DMS53 (cell line): ENCODE data around the gene GTPBP4.
"Not testable (repeated sequence)": the region's sequence is repeated elsewhere in the genome, so short reads cannot be mapped to it uniquely, and the experiment has no call there.

Source experiments
- DNase-seq: peaks from one replicate; lab custom pipeline; 2025; lab: John Stamatoyannopoulos, UW

GTPBP4 gene

DNA sequence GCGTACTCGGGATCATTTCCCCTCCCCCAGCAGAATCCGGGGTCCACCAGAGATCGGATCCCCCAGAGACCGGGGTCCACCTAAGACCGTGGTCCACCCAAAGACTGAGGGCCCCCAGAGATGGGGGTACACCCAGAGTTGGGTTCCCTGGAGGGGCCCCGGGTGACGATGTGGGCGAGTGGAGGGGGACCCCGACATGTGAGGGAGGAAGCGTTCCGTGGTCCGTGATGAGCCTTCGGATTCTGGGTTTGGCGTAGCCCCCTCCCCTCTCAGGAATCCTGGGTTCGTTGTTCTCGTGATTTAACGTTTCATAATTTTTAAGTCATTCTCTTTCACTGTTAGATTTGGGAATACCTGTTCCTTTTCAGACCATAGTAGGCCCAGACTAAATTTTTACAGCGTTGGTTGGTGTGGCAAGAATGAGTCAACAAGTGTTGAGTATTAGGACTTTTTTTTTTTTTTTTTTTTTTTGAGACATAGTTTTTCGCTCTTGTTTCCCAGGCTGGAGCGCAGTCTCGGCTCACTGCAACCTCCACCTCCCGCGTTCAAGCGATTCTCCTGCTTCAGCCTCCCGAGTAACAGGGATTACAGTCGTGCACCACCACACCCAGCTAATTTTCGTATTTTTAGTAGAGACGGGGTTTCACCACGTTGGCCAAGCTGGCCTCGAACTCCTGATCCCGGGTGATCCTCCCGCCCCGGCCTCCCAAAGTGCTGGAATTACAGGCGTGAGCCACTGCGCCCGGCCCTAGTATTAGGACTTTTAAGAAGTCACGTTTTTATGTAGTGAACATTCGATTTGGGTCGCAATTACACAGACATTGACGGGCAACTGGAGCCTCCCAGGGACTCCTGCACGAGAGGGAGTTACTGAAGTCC lies 672 bp downstream of the GTPBP4 start:
- DNase-seq = peak; percentile 53

- no peak for DNase-seq
Measured at GRCh38 chr10:990808-991207, 2.6 kb downstream of the GTPBP4 start.

DNA sequence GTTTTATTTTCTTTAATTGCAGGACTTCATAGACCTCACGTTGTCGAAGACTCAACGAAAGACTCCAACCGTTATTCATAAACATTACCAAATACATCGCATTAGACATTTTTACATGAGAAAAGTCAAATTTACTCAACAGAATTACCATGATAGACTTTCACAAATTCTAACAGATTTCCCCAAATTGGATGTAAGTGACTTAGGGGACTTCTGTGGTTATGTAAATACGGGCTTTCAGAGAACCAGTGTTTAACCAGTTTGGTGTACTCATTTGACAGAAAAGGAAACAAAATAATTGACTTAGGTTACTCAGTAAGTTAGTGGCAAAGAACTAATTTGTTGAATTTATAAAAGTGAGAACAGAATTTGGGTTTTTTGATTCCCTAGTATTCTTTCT lies 4.2 kb downstream of the GTPBP4 start:
- DNase-seq = no peak

- DNase-seq = no peak
Measured at GRCh38 chr10:992871-993270, 4.6 kb downstream of the GTPBP4 start.

DNA sequence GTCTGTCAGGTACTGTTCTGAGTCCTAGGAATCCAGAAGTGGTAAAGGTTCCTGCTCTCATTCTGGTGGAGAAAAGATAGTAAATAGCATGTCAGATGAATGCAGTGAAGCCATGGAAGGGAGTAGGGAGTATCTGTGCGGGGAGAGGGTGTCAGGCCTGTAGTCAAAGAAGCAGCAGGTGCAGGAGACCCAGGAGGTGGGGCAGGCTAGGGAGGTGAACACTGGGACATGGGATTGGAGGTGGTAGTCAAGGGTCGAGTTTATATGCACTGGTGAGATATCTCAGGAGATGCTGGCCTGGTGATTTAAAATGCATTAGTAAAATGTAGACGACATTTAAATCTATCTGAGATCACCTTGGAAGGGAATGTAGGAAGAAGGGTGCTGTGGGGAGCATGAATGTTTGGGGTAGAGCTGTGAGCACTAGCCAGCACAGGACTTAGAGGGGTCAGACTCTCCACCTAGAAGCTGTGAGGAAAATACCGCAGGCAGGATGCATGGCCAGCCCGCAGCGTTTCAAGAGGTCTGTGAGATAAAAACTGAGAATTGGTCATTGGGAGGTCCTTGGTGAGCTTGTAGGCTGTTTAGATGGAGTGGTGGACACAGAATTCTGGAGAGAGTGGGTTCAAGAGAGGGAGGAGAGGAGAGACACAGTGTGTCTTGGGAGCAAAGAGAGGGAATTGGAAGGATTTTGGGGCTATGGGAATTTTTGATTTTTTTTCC lies 6.8 kb downstream of the GTPBP4 start:
- no peak for DNase-seq

GRCh38 chr10:995559-995926 lies 7.3 kb downstream of the GTPBP4 start:
- no peak for DNase-seq

GRCh38 chr10:996031-996430 lies 7.8 kb downstream of the GTPBP4 start:
- no peak for DNase-seq

DNA sequence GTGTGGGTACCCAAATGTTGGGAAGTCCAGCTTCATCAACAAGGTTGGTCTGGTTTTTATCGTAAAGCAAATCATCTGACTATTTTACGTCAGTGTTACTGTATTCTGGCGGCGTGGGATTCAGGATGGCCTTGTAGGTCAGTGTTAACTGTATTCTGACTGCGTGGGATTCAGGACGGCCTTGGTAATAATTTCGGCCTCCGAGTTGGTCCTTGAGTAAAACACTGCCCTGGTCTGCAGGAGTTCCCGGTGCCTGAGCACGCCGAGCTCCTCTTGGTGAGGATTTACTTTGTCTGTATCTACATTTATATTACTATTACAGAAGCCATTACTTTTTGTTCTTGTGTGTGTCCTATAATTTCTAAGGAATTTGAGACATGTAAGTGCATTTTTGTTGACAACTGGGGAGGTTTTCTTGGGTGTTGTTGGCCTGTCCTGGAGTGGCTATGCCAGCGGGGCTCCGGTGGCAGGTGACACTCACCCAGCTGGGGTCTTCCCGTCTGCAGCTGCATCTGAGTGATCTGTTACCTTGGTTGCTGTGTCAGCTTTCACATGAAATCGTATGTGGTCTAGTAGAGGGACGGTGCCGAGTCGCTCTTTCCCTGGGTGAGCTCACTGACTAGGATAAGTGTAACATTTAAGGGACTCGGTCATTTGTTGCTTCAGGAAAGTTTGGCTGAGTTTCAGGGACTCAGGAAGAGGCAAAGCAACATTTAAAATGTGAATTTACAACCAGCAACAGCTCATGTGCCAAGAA lies 9.2 kb downstream of the GTPBP4 start:
- DNase-seq = no peak

DNA sequence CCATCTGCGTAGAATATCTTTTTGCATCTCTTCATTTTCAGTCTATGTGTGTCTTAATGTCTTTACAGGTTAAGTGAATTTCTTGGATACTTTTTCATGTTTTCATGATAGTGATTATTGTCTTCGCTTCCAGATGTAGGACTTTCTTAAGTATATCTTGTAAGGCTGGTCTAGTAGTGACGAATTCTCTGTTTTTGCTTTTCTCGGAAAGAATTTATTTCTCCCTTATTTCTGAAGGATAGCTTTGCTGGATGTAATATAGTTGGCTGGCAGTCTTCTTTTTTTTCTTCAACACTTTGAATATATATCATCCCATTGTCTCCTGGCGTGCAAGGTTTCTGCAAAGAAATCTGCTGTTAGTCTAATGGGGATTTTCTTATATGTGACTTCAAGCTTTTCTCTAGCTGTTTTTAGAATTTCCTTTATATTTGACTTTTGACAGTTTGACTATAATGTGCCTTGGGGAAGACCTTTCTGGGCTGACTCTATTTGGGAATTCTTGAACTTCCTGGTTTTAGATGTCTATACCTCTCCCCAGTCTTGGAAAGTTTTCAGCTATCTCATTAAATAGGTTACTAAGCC lies 14.3 kb downstream of the GTPBP4 start:
- DNase-seq = no peak

DNA sequence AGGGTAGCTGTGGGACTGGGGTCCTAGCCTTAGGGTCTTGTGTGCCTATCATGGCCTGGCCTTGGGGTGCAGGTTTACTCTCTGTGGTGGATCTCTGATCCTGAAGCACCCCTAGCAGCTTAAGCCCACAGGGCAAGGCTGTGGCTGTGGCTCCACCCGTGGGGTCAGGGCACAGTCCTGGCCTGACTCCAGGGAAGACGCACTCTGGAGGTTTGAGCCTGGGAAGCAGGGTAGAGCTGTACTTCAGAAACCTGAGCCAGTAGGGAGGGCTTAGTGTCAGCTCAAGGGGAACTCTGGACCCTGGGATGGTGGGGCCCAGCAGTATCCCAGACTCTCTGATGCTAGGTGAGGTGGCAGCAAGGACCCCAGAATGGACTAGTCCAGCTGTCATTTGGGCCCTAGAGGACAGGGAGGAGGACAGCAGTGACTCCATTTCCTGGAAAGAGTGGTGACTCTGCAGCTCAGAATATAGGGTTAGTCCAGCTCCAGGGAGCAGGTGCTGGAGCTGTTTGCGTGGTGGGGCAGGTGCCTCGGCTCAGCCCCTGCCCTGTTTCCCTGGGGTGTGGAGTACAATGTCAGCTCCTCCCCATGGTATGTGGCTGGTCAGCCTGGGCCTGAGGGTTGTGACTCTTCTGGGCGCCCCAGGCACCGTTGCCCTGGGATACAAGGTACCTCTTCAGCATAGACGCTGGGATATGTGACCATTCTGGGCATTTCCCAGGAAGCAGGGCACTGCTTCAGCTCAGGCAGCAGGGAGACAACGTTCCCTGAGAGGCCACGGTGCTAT lies 15.8 kb downstream of the GTPBP4 start:
- no peak for DNase-seq

DNA sequence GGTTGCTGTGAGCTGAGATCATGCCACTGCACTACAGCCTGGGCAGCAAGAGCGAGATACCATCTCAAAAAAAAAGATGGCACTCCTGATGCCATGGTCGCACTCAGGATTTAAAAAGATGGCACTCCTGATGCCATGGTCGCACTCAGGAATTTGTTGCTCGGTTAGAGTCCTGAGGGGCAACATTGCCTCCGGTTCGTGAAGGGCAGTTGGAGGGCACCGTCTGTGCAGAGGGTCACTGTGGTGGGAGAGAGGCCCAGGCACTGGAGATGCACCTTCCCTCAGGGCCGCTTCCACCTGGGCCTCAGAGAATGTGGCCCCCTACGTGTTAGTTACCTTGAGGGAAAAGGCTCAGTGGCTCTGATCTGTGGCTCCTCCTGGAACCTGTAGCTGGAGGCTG lies 18.3 kb downstream of the GTPBP4 start:
- no peak for DNase-seq

DNA sequence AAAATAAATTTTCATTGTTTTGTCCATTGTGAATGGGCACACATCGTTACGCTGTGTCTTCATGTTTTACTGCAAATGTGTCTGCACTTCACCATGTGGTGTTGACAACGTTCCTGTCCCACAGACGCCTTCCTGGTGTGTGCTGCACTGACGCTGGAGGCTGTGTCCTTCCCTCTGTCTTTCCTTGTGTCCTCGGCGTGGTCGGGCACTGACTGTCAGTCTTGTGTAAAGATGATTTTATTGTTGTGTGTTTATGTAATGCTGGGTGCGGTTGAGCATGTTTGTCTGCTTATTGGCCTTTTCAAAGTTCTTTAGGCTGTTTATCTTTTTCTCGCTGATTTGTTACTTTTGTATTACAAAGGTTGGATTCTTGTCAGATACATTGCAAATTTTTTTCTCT lies 19.3 kb downstream of the GTPBP4 start:
- no peak for DNase-seq

- DNase-seq = no peak
Measured at GRCh38 chr10:1009071-1009494, 20.8 kb downstream of the GTPBP4 start.

DNA sequence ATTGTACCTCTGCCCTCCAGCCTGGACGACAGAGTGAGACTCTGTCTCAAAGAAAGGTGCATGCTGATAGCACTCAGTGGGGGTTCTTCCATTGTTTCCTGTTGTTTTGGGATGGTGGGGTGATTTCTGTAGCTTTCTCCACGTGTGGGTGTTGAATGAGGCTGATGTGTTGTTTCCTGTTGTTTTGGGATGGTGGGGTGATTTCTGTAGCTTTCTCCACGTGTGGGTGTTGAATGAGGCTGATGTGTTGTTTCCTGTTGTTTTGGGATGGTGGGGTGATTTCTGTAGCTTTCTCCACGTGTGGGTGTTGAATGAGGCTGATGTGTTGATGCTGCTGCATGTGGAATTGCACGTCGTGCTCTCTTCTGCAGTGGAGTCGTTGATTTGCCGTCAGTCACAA lies 21.7 kb downstream of the GTPBP4 start:
- not testable (repeated sequence) for DNase-seq

GRCh38 chr10:1010703-1011102 lies 22.5 kb downstream of the GTPBP4 start:
- no peak for DNase-seq

DNA sequence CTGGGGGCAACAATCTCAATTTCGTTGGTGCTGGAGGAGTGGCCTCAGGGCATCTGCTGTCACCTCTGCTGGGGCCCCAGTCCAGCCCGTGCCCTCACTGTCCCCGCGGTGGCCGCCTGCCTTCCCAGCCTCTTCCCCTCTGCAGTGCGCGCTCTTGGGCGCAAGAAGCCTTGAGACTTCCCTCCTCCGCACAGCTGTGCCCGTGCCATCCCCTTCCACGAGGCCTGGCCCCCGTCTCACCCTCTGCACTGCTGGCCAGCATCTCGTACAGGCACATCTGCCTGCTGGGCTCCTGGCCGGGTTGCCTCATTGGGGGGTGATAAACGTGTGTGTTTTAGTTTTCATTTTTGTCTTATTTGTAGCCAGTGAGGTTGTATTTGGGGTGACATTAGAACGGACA lies 23.5 kb downstream of the GTPBP4 start:
- DNase-seq = no peak

DNA sequence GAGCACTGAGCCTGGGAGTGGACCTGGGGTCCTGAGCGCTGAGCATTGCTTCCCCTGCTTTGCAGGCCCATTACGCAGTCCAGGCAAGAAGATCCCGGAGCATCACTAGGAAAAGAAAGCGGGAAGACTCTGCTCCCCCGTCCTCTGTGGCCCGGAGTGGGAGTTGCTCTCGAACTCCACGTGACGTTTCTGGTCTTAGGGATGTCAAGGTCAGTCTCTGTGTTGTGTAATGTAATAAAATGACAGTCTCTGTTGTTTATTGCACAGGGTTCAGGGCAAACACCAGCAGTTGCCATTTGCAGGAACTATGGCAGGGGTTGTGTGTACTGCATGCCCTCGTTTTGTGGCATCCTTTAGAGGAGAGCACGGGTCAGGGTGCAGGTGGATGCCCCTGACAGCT lies 27.5 kb downstream of the GTPBP4 start:
- DNase-seq = no peak

- DNase-seq = no peak
Measured at GRCh38 chr10:1019362-1019761, 31.1 kb downstream of the GTPBP4 start.

DNA sequence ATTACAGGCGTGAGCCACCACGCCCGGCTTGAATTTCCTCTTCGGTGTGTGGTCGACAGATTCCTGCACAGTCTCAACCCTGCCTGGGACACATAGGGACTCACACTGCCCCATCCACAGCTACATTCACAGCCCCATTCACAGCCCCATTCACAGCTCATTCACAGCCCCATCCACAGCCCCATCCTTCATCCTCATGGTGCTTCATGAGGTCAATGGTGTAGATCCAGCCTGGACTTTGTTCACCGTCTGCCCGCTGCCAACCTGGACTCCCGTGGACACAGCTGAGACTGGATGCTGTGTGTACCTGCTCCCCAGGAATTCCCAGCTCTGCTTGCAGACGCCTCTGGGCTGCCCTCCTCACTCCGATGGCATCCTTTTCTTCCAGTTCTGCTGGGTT lies 32.2 kb downstream of the GTPBP4 start:
- no peak for DNase-seq

- no peak for DNase-seq
Measured at GRCh38 chr10:1020958-1021357, 32.7 kb downstream of the GTPBP4 start.

DNA sequence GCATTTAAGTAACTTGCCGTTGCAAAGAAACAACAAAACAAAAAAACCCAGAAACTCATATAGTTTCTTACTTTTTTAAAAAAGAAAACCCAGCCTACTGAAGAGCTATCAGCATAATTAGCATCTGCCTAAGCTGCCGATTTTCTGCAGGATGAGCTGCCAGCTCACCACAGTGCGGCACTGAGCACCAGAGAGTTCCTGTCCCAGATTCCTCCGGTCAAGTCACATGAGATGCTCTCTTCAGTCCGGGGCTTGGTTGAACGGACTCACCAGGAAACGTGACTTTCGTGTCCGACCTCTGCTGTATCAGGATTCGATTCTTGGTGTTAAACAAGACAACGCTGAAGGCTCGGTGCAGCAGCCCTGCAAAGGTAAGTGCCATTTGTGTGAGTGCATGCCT lies 34.2 kb downstream of the GTPBP4 start:
- DNase-seq = no peak

DNA sequence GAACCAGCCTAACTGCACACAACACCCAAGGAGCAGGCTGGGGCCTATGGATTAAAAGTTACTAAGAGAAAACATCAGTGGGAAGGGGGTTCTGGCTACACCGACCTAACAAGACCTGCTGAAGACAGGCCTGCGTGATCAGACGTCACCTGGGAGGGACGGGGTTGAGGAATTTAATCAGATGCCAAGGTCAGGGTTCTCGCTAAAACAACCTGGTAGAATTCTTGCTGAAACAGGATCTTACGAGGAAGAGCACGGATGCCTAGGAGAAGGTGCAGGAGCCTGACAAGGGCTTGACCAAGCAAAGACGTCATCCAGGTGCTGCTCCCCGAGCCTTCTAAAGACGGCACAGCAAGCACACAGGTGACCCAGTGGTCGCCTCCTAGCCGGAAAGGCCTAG lies 35.9 kb downstream of the GTPBP4 start:
- DNase-seq = no peak
